Keratinocyte (primary cell): Measurements from ENCODE around the gene PPP1CC. TPM values are rescaled to one million over a fixed set of nuclear protein-coding genes. Genes with fewer than 3 reads are reported as not detected.
"Not testable (repeated sequence)": the region's sequence is repeated elsewhere in the genome, so short reads cannot be mapped to it uniquely, and the experiment has no call there.

ENCODE experiments used
- DNase-seq: peaks from one replicate; pipeline ENCODE4 v3.0.0-alpha.2; 2011; ENCODE audit warnings: low read depth, missing footprints, low spot score
- FAIRE-seq: peaks from 2 replicates; lab custom pipeline; 2011; peaks lifted over from hg19 to GRCh38; lab: Jason Lieb, UNC
- H2AFZ ChIP-seq: 2 replicates; pipeline ENCODE4 v1.6.0; 2012; ENCODE audit warnings: low read length, control low read depth, inconsistent platforms; ENCODE audit not compliant: control insufficient read depth
- H3K27ac ChIP-seq: 2 replicates; pipeline ENCODE4 v1.5.1; 2011; ENCODE audit warnings: low read length; ENCODE audit not compliant: control insufficient read depth, insufficient read depth
- H3K27me3 ChIP-seq: 3 replicates; pipeline ENCODE4 v1.6.0; 2011; ENCODE audit warnings: low read length; ENCODE audit not compliant: control insufficient read depth, insufficient read depth; ENCODE audit errors: extremely low read depth
- H3K36me3 ChIP-seq, 2 experiments: 2 replicates in 1 of 2; 3 replicates in 1 of 2; pipeline ENCODE4 v1.5.1; 2011; ENCODE audit warnings: low read length in 2 of 2, mild to moderate bottlenecking in 1 of 2; ENCODE audit not compliant: control insufficient read depth in 2 of 2, insufficient read depth in 2 of 2; ENCODE audit errors: extremely low read depth in 1 of 2
- H3K4me1 ChIP-seq: 3 replicates; pipeline ENCODE4 v1.5.1; 2011; ENCODE audit warnings: low read length; ENCODE audit not compliant: control insufficient read depth, insufficient read depth; ENCODE audit errors: extremely low read depth
- H3K4me2 ChIP-seq: 3 replicates; pipeline ENCODE4 v1.6.0; 2011; ENCODE audit warnings: low read depth, low read length; ENCODE audit not compliant: control insufficient read depth, insufficient read depth; ENCODE audit errors: extremely low read depth
- H3K4me3 ChIP-seq, 3 experiments: fragments of 200-600 bp in 1 of 3; sonication (generic) in 1 of 3; 2 replicates in 2 of 3; 3 replicates in 1 of 3; pipeline ENCODE4 v1.5.1; 2011 to 2016; ENCODE audit warnings: low read length in 3 of 3, mild to moderate bottlenecking in 3 of 3, control low read depth in 2 of 3, inconsistent platforms in 1 of 3, low read depth in 1 of 3, mixed read lengths in 1 of 3, mixed run types in 1 of 3, moderate library complexity in 1 of 3; ENCODE audit not compliant: control insufficient read depth in 2 of 3, insufficient read depth in 2 of 3; ENCODE audit errors: extremely low read depth in 1 of 3
- H3K79me2 ChIP-seq: 2 replicates; pipeline ENCODE4 v1.6.0; 2012; ENCODE audit warnings: low read length; ENCODE audit not compliant: control insufficient read depth, insufficient read depth
- H3K9ac ChIP-seq: 3 replicates; pipeline ENCODE4 v1.6.0; 2011; ENCODE audit warnings: low read length; ENCODE audit not compliant: control insufficient read depth, insufficient read depth; ENCODE audit errors: extremely low read depth
- H3K9me1 ChIP-seq: 3 replicates; pipeline ENCODE4 v1.6.0; 2011; ENCODE audit warnings: low read length; ENCODE audit not compliant: control insufficient read depth, insufficient read depth; ENCODE audit errors: extremely low read depth
- H3K9me3 ChIP-seq: 2 replicates; pipeline ENCODE4 v1.5.1; 2012; ENCODE audit warnings: low read depth, low read length; ENCODE audit not compliant: control insufficient read depth
- H4K20me1 ChIP-seq: 3 replicates; pipeline ENCODE4 v1.6.0; 2011; ENCODE audit warnings: low read length; ENCODE audit not compliant: control insufficient read depth, insufficient read depth; ENCODE audit errors: extremely low read depth
- CTCF ChIP-seq, 3 experiments: IDR thresholded peaks in 1 of 3; conservative IDR thresholded peaks in 1 of 3; optimal IDR thresholded peaks in 1 of 3; 2 replicates in 2 of 3; 3 replicates in 1 of 3; pipeline versions ENCODE3 to v1.5.1; 2011; ENCODE audit warnings: low read length in 3 of 3, mild to moderate bottlenecking in 3 of 3, moderate library complexity in 2 of 3, control low read depth in 1 of 3, inconsistent platforms in 1 of 3; ENCODE audit not compliant: insufficient read depth in 2 of 3; ENCODE audit errors: extremely low read depth in 1 of 3
- EZH2 ChIP-seq: IDR thresholded peaks from one replicate; pipeline ENCODE4 v1.6.1; 2012; ENCODE audit warnings: inconsistent platforms, mild to moderate bottlenecking, low read length, moderate library complexity
- dilution Hi-C: fragments of 300-500 bp; cut with MboI; formaldehyde crosslinking; loops from one replicate; pipeline ENCODE4 v1.7.0; 2020; ENCODE audit warnings: low sequenced_read_pairs; ENCODE audit not compliant: extremely low pct_ligation_motif_present
- polyA plus RNA-seq, 5 experiments: library from polyadenylated mRNA; depleted of rRNA in 3 of 5; stranded (reverse) in 3 of 5; stranded (forward) in 1 of 5; unstranded in 1 of 5; fragments of >200 nt; gene quantifications; 1 replicate in 1 of 5; 2 replicates in 3 of 5; 3 replicates in 1 of 5; pipeline versions ENCODE4 v1.2.1 to v1.2.3, GENCODE V29; 2011 to 2012; ENCODE audit warnings: missing spikeins in 2 of 5, low read depth in 1 of 5, low replicate concordance in 1 of 5

PPP1CC gene
- polyA plus RNA-seq, 1 donor (not counting 4 experiments of a cell fraction or from before 2014, with no cell fraction given), result 158 TPM

GRCh38 chr12:110726028-110726427, 16.7 kb downstream of the PPP1CC start:
- peaks cover 30 to 34% of the 10 kb centered on the region in 2 experiments for H3K36me3 ChIP-seq
- H2AFZ ChIP-seq, result no peak overlapping the region
- dilution Hi-C loops, result no loop called here
- DNase-seq (no peak), FAIRE-seq (no peak)
- no peak overlapping the region for H3K4me2 ChIP-seq
- H4K20me1 ChIP-seq, result peaks cover 5% of the 10 kb centered on the region
- H3K9ac ChIP-seq, result no peak overlapping the region
- H3K4me1 ChIP-seq, result no peaks in the 10 kb centered on the region
- H3K27ac ChIP-seq, result no peak overlapping the region
- H3K27me3 ChIP-seq, result no peaks in the 10 kb centered on the region
- H3K79me2 ChIP-seq, result peaks cover 54% of the 10 kb centered on the region
- no peaks in the 10 kb centered on the region for H3K9me1 ChIP-seq
- H3K9me3 ChIP-seq, result no peaks in the 10 kb centered on the region
- TF ChIP-seq EZH2 (no peak), CTCF (optimal IDR thresholded peaks at IDR 0.05 in 1 of 3, IDR thresholded peaks at IDR 0.05 in 1 of 3, conservative IDR thresholded peaks at IDR 0.05 in 1 of 3; ENCODE audit: extremely low read depth in 1 of 3, insufficient read depth in 2 of 3, low read length in 3 of 3) (no peak)
- no peak overlapping the region for H3K4me3 ChIP-seq

- Histone ChIP-seq H3K4me2 (no peak overlapping the region), H3K9ac (no peak overlapping the region), H2AFZ (no peak overlapping the region), H3K36me3 (peaks cover 27 to 31% of the 10 kb centered on the region in 2 experiments), H3K79me2 (peaks cover 47% of the 10 kb centered on the region), H3K4me1 (no peaks in the 10 kb centered on the region), H4K20me1 (peaks cover 5% of the 10 kb centered on the region), H3K9me3 (no peaks in the 10 kb centered on the region), H3K4me3 (no peak overlapping the region), H3K27me3 (no peaks in the 10 kb centered on the region), H3K9me1 (no peaks in the 10 kb centered on the region), H3K27ac (no peak overlapping the region)
- dilution Hi-C loops, result no loop called here
- TF ChIP-seq CTCF (optimal IDR thresholded peaks at IDR 0.05 in 1 of 3, IDR thresholded peaks at IDR 0.05 in 1 of 3, conservative IDR thresholded peaks at IDR 0.05 in 1 of 3; ENCODE audit: extremely low read depth in 1 of 3, insufficient read depth in 2 of 3, low read length in 3 of 3) (no peak), EZH2 (no peak)
- DNase-seq (no peak), FAIRE-seq (no peak)
Measured at GRCh38 chr12:110725267-110725666, 17.4 kb downstream of the PPP1CC start.

GRCh38 chr12:110722892-110723291, 19.8 kb downstream of the PPP1CC start:
- H3K4me3 ChIP-seq, H3K9ac ChIP-seq, H3K27ac ChIP-seq, dilution Hi-C loops, H3K27me3 ChIP-seq, H4K20me1 ChIP-seq, H3K4me2 ChIP-seq, DNase-seq, H3K9me3 ChIP-seq, FAIRE-seq, H3K9me1 ChIP-seq, H3K4me1 ChIP-seq, H2AFZ ChIP-seq: not testable (repeated sequence)
- peaks cover 28% of the 10 kb centered on the region for H3K79me2 ChIP-seq
- H3K36me3 ChIP-seq, result peaks cover 27 to 30% of the 10 kb centered on the region in 2 experiments
